Hematopoietic multipotent progenitor cell treated with erythropoietin and hydrocortisone succinate and interleukin-3 and kit ligand, for 17 days (in vitro differentiated cells): ENCODE results near the gene ZNF253.
"Not testable (repeated sequence)": the region's sequence is repeated elsewhere in the genome, so short reads cannot be mapped to it uniquely, and the experiment has no call there.

Experiments used
- DNase-seq: peaks from one replicate; pipeline ENCODE4 v3.0.0-alpha.2; 2015; ENCODE audit warnings: low spot score

Gene ZNF253

DNA sequence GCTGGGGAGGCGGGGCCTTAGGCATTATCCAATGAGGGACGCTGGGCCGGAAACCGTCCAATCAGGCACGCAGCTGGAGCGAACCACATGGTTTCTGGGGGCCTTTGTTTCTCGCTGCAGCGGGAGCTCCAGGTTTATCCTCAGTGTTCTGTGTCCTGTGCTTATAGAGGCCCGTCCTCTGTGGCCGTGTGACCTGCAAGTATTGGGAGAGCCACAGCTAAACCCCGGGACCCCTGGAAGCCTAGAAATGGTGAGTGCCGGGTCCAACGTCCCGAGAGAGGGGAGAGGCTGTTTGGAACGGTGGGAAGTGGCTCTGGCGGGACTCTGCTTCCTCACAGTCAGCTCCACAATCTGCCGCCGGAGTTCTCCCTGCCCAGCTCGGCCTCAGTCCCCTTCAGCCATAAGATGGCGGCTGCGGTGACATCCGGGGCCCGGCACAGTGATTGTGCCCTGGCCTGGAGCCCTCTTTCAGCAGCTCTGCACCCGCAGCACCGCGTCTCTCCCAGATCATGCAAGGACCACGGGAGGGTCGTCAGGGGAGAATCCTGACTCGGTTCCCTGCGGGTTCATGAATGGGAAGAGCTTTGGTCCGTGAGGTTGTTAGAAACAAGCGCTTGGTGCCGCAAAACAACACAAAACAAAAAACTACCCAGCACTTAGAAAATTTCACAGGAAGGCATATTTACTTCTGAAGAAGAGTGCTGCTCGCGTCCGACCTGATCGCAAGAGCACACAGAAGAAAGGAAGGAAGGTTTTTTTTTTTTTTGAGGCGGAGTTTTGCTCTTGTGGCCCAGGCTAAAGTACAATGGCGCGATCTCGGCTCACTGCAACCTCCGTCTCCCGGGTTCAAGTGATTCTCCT, at the start of gene ZNF253:
TSS of gene ZNF253 (plus strand) at position 133 of the 861 bp plus-strand sequence. CDS start at position 248, 115 bp downstream.
- DNase-seq: peak; percentile 57

DNA sequence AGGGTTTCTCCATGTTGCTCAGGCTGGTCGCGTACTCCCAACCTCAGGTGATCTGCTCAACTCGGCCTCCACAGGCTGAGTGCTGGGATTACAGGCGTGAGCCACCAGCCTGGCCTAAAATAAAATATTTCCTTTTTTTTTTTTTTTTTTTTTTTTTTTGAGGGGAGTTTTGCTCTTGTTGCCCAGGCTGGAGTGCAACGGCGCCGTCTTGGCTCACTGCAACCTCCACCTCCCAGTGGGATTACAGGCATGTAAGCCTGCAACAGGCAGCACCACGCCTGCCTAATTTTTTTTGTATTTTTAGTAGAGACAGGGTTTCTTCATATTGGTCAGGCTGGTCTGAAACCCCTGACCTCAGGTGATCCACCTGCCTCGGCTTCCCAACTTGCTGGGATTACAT, 49.0 kb upstream of the ZNF253 start:
- DNase-seq: no peak

DNA sequence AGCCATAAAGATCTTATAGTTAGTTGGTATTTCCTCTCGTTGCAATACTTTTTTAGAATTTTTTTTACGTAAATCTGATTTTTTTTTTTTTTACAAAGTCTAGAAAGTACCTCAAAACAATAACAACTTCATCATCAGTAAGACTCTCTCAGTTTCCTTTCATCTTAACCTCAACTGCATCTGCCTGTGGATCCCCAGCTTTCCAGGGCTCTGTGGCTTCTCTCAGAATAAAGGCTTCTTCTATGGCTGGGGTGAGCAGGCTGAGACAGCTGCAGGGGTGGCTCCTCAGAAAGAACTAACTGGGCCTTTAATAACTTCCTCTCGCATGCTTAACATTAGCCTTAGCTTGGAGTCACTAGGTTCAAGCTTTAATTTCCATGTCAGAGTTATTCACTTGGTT, 48.3 kb upstream of the ZNF253 start:
- no peak for DNase-seq

DNA sequence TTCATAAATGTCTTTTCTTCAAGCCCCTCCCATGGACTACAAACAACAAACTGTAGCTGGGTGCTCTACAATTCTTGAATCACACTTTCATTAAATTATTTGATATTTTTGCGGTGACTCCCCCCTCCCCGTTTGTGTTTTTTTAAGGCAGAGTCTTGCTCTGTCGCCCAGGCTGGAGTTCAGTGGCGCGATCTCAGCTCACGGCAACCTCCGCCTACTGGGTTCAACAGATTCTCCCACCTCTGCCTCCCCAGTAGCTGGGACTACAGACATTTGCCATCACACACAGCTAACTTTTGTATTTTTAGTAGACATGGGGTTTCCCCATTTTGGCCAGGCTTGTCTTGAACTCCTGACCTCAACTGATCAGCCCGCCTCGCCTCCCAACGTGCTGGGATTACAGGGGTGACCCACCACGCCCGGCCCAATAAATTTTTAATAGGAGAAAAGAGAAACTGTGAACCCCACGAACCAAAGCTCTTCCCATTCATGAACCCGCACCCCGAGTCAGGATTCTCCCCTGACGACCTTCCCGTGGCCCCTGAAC, 44.8 kb upstream of the ZNF253 start:
- no peak for DNase-seq

DNA sequence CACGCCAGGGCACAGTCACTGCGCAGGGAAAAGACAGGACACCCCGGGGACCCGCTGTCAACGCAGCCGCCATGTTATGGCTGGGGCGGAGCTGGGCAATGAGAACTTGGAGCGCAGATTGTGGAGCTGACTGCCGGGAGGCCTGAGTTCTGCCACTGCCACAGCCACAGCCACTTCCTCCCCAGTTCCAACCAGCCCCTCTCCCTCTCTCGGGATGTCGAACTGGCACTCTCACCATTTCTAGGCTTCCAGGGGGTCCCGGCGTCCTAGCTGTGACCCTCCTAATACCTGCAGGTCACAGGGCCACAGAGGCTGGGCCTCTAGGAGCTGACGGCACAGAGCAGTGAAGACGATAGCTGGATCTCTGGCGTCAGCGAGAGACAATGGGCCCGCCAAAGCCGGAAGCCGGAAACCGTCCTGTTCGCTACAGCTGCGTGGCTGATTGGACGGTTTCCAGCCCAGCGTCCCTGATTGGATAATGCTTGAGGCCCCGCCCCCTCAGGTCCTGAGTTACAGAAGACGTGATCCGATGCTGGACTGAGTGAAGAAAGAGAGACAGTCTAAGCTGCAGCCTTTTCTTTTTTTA, 44.2 kb upstream of the ZNF253 start, which contains the start of gene ZNF506:
TSS of gene ZNF506 (minus strand) at position 385 of the 586 bp plus-strand sequence. CDS start at position 238, 147 bp downstream.
- peak; percentile 37 for DNase-seq

DNA sequence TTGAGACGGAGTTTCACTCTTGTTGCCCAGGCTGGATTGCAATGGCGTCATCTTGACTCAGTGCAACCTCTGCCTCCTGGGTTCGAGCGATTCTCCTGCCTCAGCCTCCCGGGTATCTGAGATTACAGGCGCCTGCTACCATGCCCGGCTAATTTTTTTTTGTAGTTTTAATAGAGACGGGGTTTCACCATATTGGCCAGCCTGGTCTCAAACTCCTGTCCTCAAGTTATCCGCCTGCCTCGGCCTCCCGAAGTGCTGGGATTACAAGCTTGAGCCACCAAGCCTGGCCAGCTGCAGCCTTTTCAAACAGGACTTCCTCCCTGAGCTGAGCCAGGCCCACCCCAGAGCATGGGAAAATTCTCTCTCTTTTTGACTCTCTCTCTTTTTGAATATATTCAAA, 43.7 kb upstream of the ZNF253 start:
- not testable (repeated sequence) for DNase-seq

DNA sequence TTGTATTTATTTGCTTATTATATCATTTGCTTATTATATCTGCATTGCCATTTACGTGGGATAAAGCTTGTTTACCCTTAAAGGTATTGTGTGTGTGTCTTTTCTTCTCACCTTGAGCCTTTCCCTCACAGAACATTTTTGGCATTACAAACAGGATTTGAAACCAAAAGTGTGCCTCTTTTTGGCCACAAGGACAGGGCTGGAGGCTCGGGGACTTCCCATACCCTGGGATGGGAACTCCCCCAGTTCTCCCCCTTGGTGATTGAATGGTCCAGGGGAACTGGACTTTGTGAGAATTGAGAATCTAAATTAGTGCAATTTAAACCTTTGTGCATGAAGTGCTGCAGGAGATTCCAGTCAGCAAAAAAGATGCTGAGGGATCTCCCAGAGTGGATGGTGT, 41.8 kb upstream of the ZNF253 start:
- DNase-seq: no peak

DNA sequence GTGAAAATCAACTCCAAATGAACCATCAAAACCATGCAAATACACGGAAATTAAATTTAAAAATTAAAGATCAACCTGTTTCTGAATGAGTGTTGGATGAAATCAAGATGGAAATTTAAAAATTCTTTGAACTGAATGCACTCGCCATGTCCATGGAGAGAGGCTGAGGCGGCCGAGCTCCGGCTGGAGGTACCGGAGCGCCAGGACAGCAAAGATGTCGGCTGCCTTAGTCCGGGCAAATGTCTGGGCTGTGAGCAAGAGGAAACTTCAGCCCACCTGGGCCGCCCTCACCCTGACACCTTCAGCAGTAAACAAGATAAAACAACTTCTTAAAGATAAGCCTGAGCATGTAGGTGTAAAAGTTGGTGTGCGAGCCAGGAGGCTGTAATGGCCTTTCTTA, 38.8 kb upstream of the ZNF253 start:
- no peak for DNase-seq

DNA sequence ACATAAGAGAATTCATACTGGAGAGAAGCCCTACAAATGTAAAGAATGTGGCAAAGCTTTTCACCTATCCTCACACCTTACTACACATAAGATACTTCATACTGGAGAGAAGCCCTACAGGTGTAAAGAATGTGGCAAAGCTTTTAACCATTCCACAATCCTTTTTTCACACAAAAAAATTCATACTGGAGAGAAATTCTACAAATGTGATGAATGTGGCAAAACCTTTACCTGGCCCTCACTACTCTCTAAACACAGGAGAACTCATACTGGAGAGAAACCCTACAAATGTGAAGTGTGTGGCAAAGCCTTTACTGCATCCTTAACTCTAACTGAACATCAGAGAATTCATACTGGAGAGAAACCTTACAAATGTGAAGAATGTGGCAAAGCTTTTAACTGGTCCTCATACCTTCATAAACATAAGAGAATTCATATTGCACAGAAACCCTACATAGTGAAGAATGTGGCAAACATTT, 30.1 kb upstream of the ZNF253 start:
- DNase-seq: no peak

DNA sequence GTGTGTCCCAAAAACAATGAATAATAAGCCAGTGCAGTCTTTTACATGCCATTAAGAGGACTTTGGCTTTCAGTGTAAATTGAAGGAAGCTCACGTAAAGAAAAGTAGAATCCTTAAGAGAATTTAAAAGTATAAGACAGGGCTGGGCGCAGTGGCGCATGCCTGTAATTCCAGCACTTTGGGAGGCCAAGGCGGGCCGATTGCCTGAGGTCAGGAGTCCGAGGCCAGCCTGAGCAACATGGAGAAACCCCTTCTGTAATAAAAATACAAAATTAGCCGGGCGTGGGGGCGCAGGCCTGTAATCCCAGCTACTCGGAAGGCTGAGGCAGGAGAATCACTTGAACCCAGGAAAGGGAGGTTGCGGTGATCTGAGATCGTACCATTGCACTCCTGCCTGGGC, 17.9 kb upstream of the ZNF253 start:
- DNase-seq: no peak

DNA sequence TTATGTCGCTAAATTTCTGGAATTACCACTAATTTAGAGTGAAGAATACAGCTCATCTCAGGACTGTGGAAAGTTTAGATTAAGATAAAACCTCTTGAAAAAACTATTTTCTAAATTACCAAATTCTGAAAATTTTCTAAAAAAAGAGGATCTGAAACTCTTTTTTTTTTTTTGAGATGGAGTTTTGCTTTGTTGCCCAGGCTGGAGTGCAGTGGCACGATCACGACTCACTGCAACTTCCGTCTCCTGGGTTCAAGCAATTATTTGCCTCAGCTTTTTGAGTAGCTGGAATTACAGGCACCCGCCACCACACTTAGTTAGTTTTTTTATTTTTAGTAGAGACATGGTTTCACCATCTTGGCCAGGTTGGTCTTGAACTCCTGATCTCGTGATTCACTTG, 16.6 kb upstream of the ZNF253 start:
- no peak for DNase-seq

DNA sequence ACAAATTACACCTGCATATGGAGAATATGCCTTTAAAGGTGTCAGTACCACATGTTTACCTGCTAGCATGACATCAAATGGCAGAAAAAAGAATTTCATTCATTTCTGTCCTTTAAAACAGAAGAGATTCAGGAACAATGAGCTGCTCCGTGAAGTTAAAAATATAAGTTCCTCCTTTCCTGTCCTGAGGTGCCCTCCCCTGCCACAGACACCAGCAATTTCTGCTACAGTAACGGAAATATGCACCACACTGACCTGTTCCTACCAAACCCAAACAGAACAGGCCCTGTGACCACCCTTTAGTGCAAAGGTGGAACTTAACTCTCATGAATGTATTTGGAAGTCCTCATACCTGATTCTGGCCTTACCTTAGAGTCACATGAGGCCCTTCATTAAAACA, 13.9 kb upstream of the ZNF253 start:
- DNase-seq: not testable (repeated sequence)

DNA sequence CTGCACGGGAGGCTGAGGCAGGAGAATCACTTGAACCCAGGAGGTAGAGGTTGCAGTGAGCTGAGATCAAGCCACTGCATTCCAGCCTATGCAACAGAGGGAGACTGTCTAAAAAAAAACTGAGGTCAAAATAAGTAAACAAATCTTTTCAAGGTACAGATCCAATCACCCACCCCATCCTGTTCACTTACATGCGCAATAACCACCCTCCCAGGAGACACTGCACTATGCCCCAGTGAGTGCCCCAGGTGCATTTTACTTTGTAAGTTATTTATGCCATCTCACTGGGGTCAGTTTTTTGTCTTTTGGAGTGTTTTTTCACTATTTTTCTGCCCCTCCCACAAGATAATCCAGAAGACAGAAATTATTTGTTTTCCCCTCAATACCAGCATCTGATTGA, 6.9 kb upstream of the ZNF253 start:
- no peak for DNase-seq

DNA sequence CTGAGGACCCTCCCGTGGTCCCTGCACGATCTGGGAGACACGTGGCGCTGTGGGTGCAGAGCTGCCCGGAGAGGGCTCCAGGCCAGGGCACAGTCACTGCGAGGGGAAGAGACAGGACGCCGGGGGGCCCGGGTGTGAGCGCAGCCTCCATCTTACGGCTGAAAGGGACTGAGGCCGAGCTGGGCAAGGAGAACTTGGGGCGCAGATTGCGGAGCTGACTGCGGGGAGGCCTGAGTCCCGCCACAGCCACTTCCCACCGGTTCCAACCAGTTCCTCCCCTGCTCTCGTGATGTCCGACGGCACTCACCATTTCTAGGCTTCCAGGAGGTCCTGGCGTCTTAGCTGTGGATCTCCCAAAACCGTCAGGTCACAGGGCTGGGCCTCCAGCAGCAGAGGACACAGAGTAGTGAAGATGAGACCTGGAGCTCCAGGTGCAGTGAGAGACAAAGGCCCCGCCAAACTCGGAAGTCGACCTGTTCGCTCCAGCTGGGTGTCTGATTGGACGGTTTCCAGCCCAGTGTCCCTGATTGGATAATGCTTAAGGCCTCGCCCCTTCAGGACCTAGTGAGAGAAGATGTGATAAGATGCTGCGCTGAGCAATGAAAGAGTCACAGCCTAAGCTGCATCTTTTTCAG, 4.8 kb upstream of the ZNF253 start:
- no peak for DNase-seq

DNA sequence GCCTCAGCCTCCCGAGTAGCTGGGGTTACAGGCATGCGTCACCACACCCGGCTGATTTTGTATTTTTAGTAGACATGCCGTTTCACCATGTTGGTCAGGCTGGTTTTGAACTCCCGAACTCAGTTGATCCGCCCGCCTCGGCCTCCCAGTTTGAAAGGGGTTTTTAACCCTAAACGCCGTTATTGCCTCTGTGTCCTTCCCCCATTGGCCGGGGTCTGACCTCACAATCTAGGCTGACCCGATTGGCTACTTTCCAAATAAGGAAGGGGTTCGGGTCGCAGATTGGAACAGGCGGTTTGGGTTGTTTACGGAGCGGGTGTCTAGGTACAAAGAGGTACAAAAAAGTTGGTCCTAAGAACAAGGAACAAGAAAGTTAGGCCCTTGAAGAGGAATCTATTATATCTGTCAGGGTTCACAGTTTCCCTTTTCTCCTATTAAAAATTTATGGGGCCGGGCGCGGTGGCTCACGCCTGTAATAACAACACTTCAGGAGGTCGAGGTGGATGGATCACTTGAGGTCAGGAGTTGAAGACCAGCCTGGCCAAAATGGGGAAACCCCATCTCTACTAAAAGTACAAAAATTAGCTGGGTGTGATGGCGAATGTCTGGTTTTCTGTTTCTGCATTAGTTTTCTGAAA, 1.0 kb downstream of the ZNF253 start:
- no peak for DNase-seq

DNA sequence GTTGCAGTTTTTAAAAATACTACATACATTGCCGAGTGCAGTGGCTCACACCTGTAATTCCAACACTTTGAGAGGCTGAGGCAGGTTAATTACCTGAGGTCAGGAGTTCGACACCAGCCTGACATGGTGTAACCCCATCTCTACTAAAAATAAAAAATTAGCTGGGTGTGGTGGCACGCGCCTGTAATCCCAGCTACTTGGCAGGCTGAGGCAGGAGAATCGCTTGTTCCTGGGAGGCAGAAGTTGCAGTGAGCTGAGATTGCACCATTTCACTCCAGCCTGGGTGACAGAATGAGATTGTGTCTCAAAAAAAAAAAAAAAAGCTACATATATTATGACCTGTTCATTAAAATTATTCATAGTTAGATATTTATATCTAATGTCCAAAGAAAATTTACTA, 4.4 kb downstream of the ZNF253 start:
- DNase-seq: not testable (repeated sequence)

DNA sequence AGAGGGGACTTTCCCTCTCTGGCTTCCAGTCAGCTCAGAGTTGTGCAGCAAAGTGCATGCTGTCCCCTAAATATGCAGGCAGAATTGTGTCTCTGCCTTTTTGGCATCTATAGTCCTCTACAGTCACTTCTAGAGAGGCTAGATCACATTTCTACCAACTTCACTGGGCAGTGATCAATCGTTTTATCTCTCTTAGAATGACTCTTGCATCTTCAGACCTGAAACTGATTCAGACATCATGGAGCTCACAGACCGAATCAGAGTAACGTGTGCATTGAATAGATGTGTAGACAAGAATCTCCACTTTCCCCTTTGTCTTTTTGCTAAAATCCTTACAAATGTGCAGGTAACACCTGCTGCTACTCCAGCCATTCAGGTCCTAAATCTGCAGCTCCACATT, 6.2 kb downstream of the ZNF253 start:
- no peak for DNase-seq

DNA sequence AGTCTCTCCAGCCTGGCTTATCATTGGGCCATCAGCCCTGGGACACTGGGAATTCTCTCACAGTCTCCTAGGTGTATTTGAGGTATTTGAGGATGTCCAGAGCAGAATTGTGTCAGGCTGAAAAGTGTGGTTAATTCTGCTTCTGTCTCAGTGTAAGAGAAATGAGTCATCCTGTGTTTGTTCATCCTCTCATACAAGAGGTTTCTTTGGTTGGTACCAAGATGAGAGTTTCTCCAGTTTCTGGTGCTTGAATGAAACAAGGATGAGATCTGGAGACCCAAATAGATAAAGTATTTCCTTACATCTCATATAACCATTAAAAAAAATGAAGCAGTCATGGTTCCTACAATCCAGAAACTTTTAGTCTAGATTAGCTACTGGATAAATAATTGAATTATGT, 7.7 kb downstream of the ZNF253 start:
- DNase-seq: no peak

DNA sequence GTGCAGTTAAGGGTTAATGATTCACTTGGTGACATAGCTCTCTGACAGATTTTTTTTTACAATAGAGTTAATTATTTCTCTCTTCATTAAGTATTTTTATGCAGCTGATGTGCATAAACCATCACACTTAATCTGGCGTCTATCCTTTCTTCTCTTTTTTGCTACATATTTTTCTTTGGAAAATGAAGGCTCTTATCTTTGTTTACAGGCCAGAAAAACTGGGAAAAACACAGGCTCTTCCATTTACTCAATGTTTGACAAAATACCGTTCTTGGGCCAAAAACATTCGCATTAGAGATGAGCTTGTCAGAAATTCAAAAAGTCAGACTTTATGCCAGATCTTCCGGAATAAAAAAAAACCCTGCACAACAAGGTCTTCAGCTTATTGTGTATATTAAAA, 12.0 kb downstream of the ZNF253 start:
- DNase-seq: no peak

DNA sequence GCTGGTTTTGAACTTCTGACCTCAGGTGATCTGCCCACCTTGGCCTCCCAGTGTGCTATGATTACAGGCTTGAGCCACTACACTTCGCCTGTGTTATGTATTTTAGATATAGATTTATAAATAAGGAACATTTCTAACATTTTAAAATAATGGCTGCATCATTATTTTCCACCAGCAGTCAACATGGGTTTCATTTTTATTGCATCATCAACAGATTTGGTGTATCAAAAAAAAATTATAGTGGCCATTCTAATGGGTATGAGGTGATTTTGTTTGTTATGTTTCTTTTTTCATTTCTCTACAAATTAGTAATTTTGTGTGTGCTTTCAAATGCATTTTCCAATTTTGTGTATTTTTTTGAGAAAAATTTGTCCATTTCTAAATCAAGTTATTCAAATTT, 18.9 kb downstream of the ZNF253 start:
- no peak for DNase-seq

DNA sequence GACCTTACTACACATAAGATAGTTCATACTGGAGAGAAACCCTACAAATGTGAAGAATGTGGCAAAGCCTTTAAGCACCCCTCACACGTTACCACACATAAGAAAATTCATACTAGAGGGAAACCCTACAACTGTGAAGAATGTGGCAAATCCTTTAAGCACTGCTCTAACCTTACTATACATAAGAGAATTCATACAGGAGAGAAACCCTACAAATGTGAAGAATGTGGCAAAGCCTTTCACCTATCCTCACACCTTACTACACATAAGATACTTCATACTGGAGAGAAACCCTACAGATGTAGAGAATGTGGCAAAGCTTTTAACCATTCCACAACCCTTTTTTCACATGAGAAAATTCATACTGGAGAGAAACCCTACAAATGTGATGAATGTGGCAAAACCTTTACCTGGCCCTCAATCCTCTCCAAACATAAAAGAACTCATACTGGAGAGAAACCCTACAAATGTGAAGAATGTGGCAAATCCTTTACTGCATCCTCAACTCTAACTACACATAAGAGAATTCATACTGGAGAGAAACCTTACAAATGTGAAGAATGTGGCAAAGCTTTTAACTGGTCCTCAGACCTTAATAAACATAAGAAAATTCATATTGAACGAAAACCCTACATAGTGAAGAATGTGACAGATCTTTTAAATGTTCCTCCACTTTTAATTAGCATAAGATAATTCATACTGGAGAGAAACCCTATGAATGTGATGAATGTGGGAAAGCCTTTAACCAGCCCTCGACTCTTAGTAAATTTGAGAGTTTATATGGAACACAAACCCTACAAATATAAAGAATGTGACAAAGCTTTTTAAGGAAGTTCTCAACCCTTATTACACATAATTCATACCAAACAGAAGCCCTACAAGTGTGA, 26.6 kb downstream of the ZNF253 start:
- not testable (repeated sequence) for DNase-seq
